M059J (cell line): ENCODE measurements around the gene MRPL49. TPM values are rescaled to one million over a fixed set of nuclear protein-coding genes. Genes with fewer than 3 reads are reported as not detected.
A peak's percentile ranks its signal among the peaks of the same experiment; 100 is the strongest.

ENCODE experiments used
- DNase-seq: peaks from one replicate; pipeline ENCODE4 v3.0.0-alpha.2; 2012; ENCODE audit warnings: low read depth
- total RNA-seq: library from RNA; depleted of rRNA; stranded (reverse); fragments of >200 nt; shearing (Covaris generic); gene quantifications from 2 replicates; pipeline ENCODE4 v1.2.3, GENCODE V29; 2014; rRNA removed

Gene MRPL49
- total RNA-seq, 1 experiment from 2014 or later: 87.8 TPM

DNA sequence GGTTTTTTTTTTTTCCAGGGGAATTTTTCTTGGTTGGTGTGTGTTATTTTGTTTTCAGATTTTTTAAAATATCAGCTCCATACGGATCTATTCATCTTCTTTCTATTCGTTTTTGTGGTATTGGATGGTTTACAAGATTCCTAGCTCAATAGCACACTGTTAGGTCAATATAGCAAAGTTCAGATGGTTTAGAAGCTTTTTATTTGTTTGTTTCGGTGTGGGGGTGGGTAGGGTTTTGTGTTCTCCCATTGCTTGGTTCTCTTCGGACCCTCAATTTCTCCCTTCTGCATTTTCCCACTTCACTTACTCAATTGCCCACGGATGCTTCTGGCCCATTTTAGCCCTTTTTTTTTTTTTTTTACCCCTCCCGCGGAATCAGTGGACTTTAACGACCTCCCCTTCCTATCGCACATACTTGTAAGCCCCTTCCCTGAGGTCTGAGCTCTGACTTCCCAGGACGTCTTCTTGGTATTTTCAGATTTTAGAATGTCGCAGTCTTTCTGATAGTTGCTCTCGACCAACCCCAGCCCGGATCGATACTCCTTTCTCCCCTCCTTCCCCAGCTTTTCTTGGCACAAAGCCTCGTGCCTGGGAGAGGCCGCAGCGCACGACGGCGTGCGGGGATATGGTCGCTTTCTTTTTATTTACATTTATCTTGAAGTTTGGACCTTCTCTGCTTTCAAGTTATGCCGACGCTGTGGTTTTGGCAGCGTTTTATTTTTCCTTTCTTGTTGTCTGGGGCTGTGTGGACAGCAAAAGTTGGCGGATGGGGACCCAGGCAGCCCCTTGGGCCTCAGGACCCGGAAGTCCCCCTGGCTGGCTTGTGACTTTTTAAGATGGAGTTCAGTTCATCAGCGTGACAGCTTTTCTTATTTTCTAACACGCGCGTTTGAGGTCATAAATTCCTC, 43.5 kb downstream of the MRPL49 start:
- DNase-seq: no peak

GRCh38 chr11:65166893-65167292, 44.8 kb downstream of the MRPL49 start:
- no peak for DNase-seq

- no peak for DNase-seq
These were observed 45.5 kb downstream of the MRPL49 start for GRCh38 chr11:65167656-65168055.

GRCh38 chr11:65169164-65169641, 47.1 kb downstream of the MRPL49 start:
- DNase-seq: no peak

DNA sequence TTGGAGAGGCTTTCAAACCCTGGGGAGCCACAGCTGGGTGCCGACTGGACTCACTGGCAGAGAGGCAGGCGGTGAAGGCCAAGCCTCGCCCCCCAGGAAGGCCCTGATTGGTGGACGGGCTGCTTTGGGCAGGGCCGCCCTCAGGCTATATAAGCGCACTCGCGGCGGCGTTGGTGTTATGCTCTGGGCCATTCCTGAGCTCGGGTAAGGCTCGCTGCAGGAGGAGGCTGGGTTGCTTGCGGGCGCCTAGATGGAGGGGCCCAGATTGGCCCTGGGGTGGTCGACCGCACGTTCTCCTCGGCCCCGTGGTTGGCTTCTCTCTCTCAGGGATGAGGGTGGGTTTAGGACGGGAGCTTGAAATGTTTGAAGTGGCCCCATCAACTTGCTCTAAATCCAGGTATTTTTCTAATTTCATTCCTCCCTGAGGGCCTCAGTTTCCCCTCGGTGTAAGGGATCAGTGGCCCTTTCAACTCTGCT, 48.0 kb downstream of the MRPL49 start, which contains the start of gene SPDYC:
Gene SPDYC, plus strand, starts transcription at position 176 of the 477 bp plus-strand sequence. CDS start 1,125 bp downstream, outside the sequence.
- DNase-seq: no peak

DNA sequence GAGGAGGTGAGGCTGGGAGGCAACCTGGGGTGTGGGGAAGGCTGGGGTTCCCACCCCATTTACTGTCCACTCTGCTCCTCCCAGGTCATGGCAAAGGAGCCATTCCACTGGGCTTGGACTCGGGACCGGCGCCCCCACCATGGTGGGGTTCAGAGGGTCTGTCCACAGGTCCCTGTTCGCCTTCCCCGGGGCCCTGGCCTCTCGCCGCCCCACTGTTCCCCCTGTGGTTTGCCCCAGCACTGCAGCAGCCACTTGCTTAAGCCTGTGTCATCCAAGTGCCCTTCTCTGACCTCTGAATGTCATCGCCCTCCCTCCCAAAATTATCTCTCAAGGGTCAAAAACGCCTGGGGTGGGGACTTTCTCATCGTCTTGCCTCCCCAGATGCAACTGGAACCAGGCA, 50.5 kb downstream of the MRPL49 start:
- DNase-seq: no peak

- peak; percentile 75 for DNase-seq
These were observed 52.5 kb downstream of the MRPL49 start for GRCh38 chr11:65174571-65175010.

Other genes starting within 250 kb of the MRPL49 start
- 38.4 and 57.9 TPM in 2 replicates for gene EHD1, start 243.7 kb upstream of the MRPL49 start, total RNA-seq
- gene ATG2A, start 205.1 kb upstream of the MRPL49 start, total RNA-seq: 12.6 and 16.0 TPM in 2 replicates
- 21.5 and 39.7 TPM in 2 replicates for gene PPP2R5B, start 197.6 kb upstream of the MRPL49 start, total RNA-seq
- not detected in 2 replicates for gene GPHA2, start 186.4 kb upstream of the MRPL49 start, total RNA-seq
- gene MAJIN, start 150.2 kb upstream of the MRPL49 start, total RNA-seq: not detected in 2 replicates
- 5.9 and 6.2 TPM in 2 replicates for gene BATF2, start 125.3 kb upstream of the MRPL49 start, total RNA-seq
- gene ARL2, start 108.2 kb upstream of the MRPL49 start, total RNA-seq: 137 and 169 TPM in 2 replicates
- 17.8 and 18.3 TPM in 2 replicates for gene SNX15, start 94.9 kb upstream of the MRPL49 start, total RNA-seq
- 11.8 and 20.0 TPM in 2 replicates for gene SAC3D1, start 81.1 kb upstream of the MRPL49 start, total RNA-seq
- 0.34 TPM in 1 of 2 replicates, not detected in the other for gene NAALADL1, start 63.8 kb upstream of the MRPL49 start, total RNA-seq
- 47.9 and 56.8 TPM in 2 replicates for gene CDCA5, start 38.3 kb upstream of the MRPL49 start, total RNA-seq
- gene ZFPL1, start 38.1 kb upstream of the MRPL49 start, total RNA-seq: 83.4 and 96.0 TPM in 2 replicates
- 117 and 170 TPM in 2 replicates for gene VPS51, start 26.1 kb upstream of the MRPL49 start, total RNA-seq
- gene TM7SF2, start 10.4 kb upstream of the MRPL49 start, total RNA-seq: 2.1 and 7.0 TPM in 2 replicates
- 13.9 and 17.7 TPM in 2 replicates for gene ZNHIT2, start 4.6 kb upstream of the MRPL49 start, total RNA-seq
- gene FAU, start 187 bp upstream of the MRPL49 start, total RNA-seq: 290 and 443 TPM in 2 replicates
- 27.0 and 37.8 TPM in 2 replicates for gene SYVN1, start 12.2 kb downstream of the MRPL49 start, total RNA-seq
- gene SPDYC, start 47.9 kb downstream of the MRPL49 start, total RNA-seq: not detected in 2 replicates
- gene CAPN1, start 59.6 kb downstream of the MRPL49 start, total RNA-seq: 208 and 246 TPM in 2 replicates
- gene POLA2, start 139.6 kb downstream of the MRPL49 start, total RNA-seq: 47.8 and 62.9 TPM in 2 replicates
- 0.07 and 1.6 TPM in 2 replicates for gene CDC42EP2, start 192.5 kb downstream of the MRPL49 start, total RNA-seq
- gene DPF2, start 211.5 kb downstream of the MRPL49 start, total RNA-seq: 31.5 and 43.5 TPM in 2 replicates
- gene TIGD3, start 232.4 kb downstream of the MRPL49 start, total RNA-seq: 1.7 TPM in 1 of 2 replicates, not detected in the other